ENCODE data around the gene NAT14. TPM values are rescaled to one million over a fixed set of nuclear protein-coding genes. Genes with fewer than 3 reads are reported as not detected.

The NAT14 gene
- polyA plus RNA-seq, 1 of the 3 experiments (the other 2 are of a cell fraction): 89.9 TPM

DNA sequence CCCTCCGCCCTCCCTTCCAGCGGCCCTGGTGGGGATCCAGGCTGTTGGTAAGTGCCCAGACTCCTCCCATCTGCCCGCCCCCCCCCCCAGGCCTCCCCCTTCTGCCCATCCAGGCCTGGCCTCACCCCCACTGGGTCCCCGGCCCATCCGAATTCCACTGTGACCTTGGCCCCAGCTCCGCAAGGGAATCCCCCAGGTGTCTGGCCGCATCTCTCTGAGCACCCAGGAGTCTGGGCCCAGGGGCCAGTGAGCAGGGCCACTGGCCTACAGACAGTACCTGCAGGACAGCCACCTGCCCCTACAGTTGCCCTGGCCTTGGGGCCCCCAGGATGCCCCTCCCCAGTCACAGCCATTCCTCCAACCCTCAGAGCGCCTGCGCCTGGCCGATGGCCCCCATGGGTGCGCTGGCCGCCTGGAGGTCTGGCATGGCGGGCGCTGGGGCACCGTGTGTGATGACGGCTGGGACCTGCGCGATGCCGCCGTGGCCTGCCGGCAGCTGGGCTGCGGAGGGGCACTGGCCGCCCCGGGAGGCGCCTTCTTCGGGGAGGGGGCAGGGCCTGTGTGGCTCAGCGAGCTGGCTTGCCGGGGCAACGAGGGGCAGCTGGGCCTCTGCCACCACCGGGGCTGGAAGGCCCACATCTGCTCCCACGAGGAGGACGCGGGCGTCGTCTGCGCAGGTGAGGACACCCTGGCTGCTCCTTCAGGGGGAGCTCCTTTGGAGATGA is 4.2 kb downstream of the NAT14 start:
- POLR2A ChIA-PET: no interaction called here
- H3F3A ChIP-seq (replicated peaks; ENCODE audit: insufficient read depth): peaks cover 35% of the 10 kb centered on the region
- CTCF ChIA-PET: interaction anchor here (1.0 to 15.1 kb wide), 5 partner anchors 12 to 142 kb away, joined by 4 to 162 read pairs (median 5); no protein-coding TSS in a partner anchor
- no peaks in the 10 kb centered on the region for H3K36me3 ChIP-seq (replicated peaks in 1 of 2; ENCODE audit: control insufficient read depth in 1 of 2, insufficient read depth in 2 of 2, low read length in 1 of 2)
- DNase-seq: peak; percentile 62
- H4K20me1 ChIP-seq (ENCODE audit: insufficient read depth): no peaks in the 10 kb centered on the region
- peaks cover 14% of the 10 kb centered on the region; the same call in 1 of the 2 replicates for H3K79me2 ChIP-seq (ENCODE audit: insufficient read depth)
- 81% methylated on average over 7 of the region's 36 CpGs for WGBS (ENCODE audit: low lambda C conversion rate)
- H3K4me2 ChIP-seq: peak overlapping the region; percentile 52; the same call in 1 of the 2 replicates
- no peak overlapping the region; a peak in 1 of 4 replicates for H3K27ac ChIP-seq (ENCODE audit: low read depth in 2 of 2, low read length in 1 of 2)
- H3K9me2 ChIP-seq: no peaks in the 10 kb centered on the region
- peaks cover 29 to 70% of the 10 kb centered on the region in 2 experiments; a peak in 3 of 4 replicates for H3K4me1 ChIP-seq (ENCODE audit: control insufficient read depth in 1 of 2, insufficient read depth in 2 of 2, low read depth in 1 of 2, low read length in 1 of 2)
- H3K27me3 ChIP-seq (ENCODE audit: insufficient read depth): no peaks in the 10 kb centered on the region
- no peak overlapping the region for H3K9ac ChIP-seq
- TF ChIP-seq EP300 (IDR thresholded peaks at IDR 0.05; ENCODE audit: borderline replicate concordance in 1 of 2, low read depth in 1 of 2, low read length in 1 of 2) (no peak), JUND (IDR thresholded peaks at IDR 0.05) (no peak), YY1 (IDR thresholded peaks at IDR 0.05; ENCODE audit: low read depth) (no peak), NFIC (IDR thresholded peaks at IDR 0.05; ENCODE audit: borderline replicate concordance) (no peak), MAX (IDR thresholded peaks at IDR 0.05; ENCODE audit: low read depth) (no peak), TCF12 (IDR thresholded peaks at IDR 0.05) (no peak), ELF1 (IDR thresholded peaks at IDR 0.05) (no peak), TEAD4 (IDR thresholded peaks at IDR 0.05; ENCODE audit: borderline replicate concordance, insufficient read depth) (no peak), MEF2A (IDR thresholded peaks at IDR 0.05; ENCODE audit: borderline replicate concordance, low read depth) (no peak), ZBTB33 (IDR thresholded peaks at IDR 0.05; ENCODE audit: borderline replicate concordance, low read depth) (no peak), GABPA (IDR thresholded peaks at IDR 0.05; ENCODE audit: low read depth) (no peak), POLR2AphosphoS5 (IDR thresholded peaks at IDR 0.05; ENCODE audit: low read depth, low read length) (no peak), NRF1 (IDR thresholded peaks at IDR 0.05; ENCODE audit: low read depth, low read length) (no peak)
- TF ChIP-seq, protein P1, sequence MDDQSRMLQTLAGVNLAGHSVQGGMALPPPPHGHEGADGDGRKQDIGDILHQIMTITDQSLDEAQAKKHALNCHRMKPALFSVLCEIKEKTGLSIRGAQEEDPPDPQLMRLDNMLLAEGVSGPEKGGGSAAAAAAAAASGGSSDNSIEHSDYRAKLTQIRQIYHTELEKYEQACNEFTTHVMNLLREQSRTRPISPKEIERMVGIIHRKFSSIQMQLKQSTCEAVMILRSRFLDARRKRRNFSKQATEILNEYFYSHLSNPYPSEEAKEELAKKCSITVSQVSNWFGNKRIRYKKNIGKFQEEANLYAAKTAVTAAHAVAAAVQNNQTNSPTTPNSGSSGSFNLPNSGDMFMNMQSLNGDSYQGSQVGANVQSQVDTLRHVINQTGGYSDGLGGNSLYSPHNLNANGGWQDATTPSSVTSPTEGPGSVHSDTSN (IDR thresholded peaks at IDR 0.05): no peak
- TF ChIP-seq, protein P2, sequence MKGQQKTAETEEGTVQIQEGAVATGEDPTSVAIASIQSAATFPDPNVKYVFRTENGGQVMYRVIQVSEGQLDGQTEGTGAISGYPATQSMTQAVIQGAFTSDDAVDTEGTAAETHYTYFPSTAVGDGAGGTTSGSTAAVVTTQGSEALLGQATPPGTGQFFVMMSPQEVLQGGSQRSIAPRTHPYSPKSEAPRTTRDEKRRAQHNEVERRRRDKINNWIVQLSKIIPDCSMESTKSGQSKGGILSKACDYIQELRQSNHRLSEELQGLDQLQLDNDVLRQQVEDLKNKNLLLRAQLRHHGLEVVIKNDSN (IDR thresholded peaks at IDR 0.05; ENCODE audit: borderline replicate concordance, low read depth): no peak
- no peak overlapping the region for H2AFZ ChIP-seq (ENCODE audit: low read depth)
- no peaks in the 10 kb centered on the region for H3K9me3 ChIP-seq
- no peak overlapping the region for H3K4me3 ChIP-seq (ENCODE audit: low read depth in 2 of 2, low read length in 1 of 2)

Data from SK-N-SH (cell line).